ENCODE data around the gene BNIP3. TPM values are rescaled to one million over a fixed set of nuclear protein-coding genes. Genes with fewer than 3 reads are reported as not detected.

Gene BNIP3
- 41.0 to 44.6 TPM (median 43.0 TPM) in 5 replicates for total RNA-seq (2022; extraction: Qiagen RNA extraction; ENCODE audit: low read depth)

DNA sequence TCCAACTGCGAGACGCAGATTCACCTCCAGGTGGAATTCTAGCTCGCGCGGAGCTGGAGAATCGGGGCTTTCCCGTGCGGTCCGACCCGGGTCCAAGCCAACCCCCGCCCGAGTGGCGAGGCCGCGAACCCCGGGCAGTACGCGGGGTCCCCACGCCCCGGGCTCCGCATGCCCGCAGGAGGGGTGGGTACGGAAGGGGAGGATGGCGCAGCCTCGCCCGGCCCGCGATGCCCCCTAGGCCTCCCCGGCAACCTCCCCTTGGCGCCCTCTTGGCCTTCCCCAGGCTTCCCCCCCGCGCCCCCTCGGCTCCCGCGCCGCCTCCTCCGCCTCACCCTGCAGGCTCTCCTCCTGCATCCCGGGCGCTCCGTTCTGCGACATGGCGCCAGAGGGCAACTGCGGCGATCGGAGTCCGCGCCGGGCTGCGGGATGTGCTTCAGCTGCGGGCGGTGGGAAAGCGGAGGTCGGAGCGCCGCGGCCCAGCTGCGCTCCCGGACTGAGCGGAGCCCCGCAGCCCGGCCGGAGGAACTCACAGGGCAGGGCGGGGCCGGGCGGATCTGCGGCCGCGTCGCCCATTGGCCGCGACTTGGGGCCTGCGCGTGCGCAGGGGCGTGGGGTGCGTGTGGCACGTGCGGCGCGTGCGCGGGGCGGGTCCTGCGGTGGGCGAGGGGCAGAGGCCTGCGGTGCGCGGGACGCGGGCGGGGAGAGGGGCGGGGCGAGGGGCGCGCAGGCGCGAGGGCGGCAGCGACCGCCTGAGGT lies at the start of gene BNIP3:
Gene BNIP3 (minus strand): TSS at position 495 of the 756 bp plus-strand sequence. CDS start 117 bp downstream, at position 378.

Other genes with a start within 250 kb of the BNIP3 start
- gene PPP2R2D, start 80.9 kb downstream of the BNIP3 start, total RNA-seq (2022; extraction: Qiagen RNA extraction; ENCODE audit: low read depth): 22.3 to 29.1 TPM (median 28.1 TPM) in 5 replicates
- gene JAKMIP3, start 84.0 kb upstream of the BNIP3 start, total RNA-seq (2022; extraction: Qiagen RNA extraction; ENCODE audit: low read depth): 1.8 to 2.1 TPM (median 1.9 TPM) in 5 replicates
- 14.3 to 20.5 TPM (median 19.1 TPM) in 5 replicates for gene DPYSL4, start 205.0 kb upstream of the BNIP3 start, total RNA-seq (2022; extraction: Qiagen RNA extraction; ENCODE audit: low read depth)

Measured in A549 treated with CpdA at 1 μM for 4 hours (cell line).